ACHN (cell line): ENCODE results near the gene SLC16A6.
"Not testable (repeated sequence)": the region's sequence is repeated elsewhere in the genome, so short reads cannot be mapped to it uniquely, and the experiment has no call there.

Experiments used
- DNase-seq: peaks from one replicate; pipeline ENCODE4 v3.0.0-alpha.2; 2015
- in situ Hi-C: cut with HindIII; loops from 2 replicates; pipeline ENCODE4 v1.10.0; 2017; ENCODE audit warnings: low sequenced_read_pairs, low pct_ligation_motif_present, low pct_unique_long_range_greater_than_20kb

SLC16A6 gene

GRCh38 chr17:68293490-68294195, 2.7 kb upstream of the SLC16A6 start:
- DNase-seq: no peak
- in situ Hi-C loops: no loop called here

GRCh38 chr17:68292689-68293040, 1.7 kb upstream of the SLC16A6 start:
- in situ Hi-C loops: no loop called here
- no peak for DNase-seq

GRCh38 chr17:68291836-68292688, 1.1 kb upstream of the SLC16A6 start:
- peak; percentile 86 for DNase-seq
- in situ Hi-C loops: no loop called here

GRCh38 chr17:68290268-68290954, 516 bp downstream of the SLC16A6 start:
- in situ Hi-C loops: no loop called here
- no peak for DNase-seq

GRCh38 chr17:68289936-68290267, 1.0 kb downstream of the SLC16A6 start:
- no peak for DNase-seq
- in situ Hi-C loops: no loop called here

- DNase-seq: no peak
- in situ Hi-C loops: no loop called here
Measured at GRCh38 chr17:68289473-68289872, 1.5 kb downstream of the SLC16A6 start.

- in situ Hi-C loops: no loop called here
- DNase-seq: no peak
Measured at GRCh38 chr17:68288804-68289203, 2.1 kb downstream of the SLC16A6 start.

- in situ Hi-C loops: no loop called here
- no peak for DNase-seq
Measured at GRCh38 chr17:68288375-68288774, 2.6 kb downstream of the SLC16A6 start.

GRCh38 chr17:68281965-68282364, 9.0 kb downstream of the SLC16A6 start:
- DNase-seq, in situ Hi-C loops: not testable (repeated sequence)

GRCh38 chr17:68277807-68278206, 13.1 kb downstream of the SLC16A6 start:
- in situ Hi-C loops: no loop called here

GRCh38 chr17:68276339-68276738, 14.6 kb downstream of the SLC16A6 start:
- DNase-seq, in situ Hi-C loops: not testable (repeated sequence)

More at GRCh38 chr17:68277807-68278206, 13.1 kb downstream of the SLC16A6 start:
- no peak for DNase-seq

- in situ Hi-C loops: no loop called here
Measured at GRCh38 chr17:68273722-68274121, 17.2 kb downstream of the SLC16A6 start.

GRCh38 chr17:68265833-68266232, 25.1 kb downstream of the SLC16A6 start:
- DNase-seq, in situ Hi-C loops: not testable (repeated sequence)

More at GRCh38 chr17:68273722-68274121, 17.2 kb downstream of the SLC16A6 start:
- DNase-seq: no peak

GRCh38 chr17:68263101-68263681, 27.7 kb downstream of the SLC16A6 start:
- in situ Hi-C loops: not testable (repeated sequence)
- peak; percentile 63 for DNase-seq

GRCh38 chr17:68262467-68262866, 28.5 kb downstream of the SLC16A6 start:
- in situ Hi-C loops, DNase-seq: not testable (repeated sequence)

GRCh38 chr17:68260051-68260762, 30.7 kb downstream of the SLC16A6 start:
- DNase-seq: no peak
- in situ Hi-C loops: no loop called here

- DNase-seq, in situ Hi-C loops: not testable (repeated sequence)
Measured at GRCh38 chr17:68259648-68259951, 31.3 kb downstream of the SLC16A6 start.

GRCh38 chr17:68258890-68259647, 31.9 kb downstream of the SLC16A6 start:
- in situ Hi-C loops: not testable (repeated sequence)
- DNase-seq: peak; percentile 61
